HepG2 (cell line): ENCODE data around the gene SYVN1. TPM values are rescaled to one million over a fixed set of nuclear protein-coding genes. Genes with fewer than 3 reads are reported as not detected.
A peak's percentile ranks its signal among the peaks of the same experiment; 100 is the strongest.

Experiments used
- ATF4 ChIP-seq, 2 experiments: fragments of 450-650 bp in 1 of 2; sonication (generic) in 1 of 2; formaldehyde crosslinking; IDR thresholded peaks; 2 replicates each; pipeline versions ENCODE4 v1.5.0 to v1.8.0; 2020 to 2022; ENCODE audit warnings: mild to moderate bottlenecking in 1 of 2, missing genetic modification reagents in 1 of 2
- HMG20A ChIP-seq: IDR thresholded peaks from 2 replicates; pipeline ENCODE4 v1.6.1; 2016; ENCODE audit warnings: borderline replicate concordance
- HNF4A ChIP-seq: sonication (generic); formaldehyde crosslinking; IDR thresholded peaks from 2 replicates; pipeline ENCODE4 v1.4.0; 2020; ENCODE audit warnings: missing genetic modification reagents
- RERE ChIP-seq: IDR thresholded peaks from 2 replicates; pipeline ENCODE4 v1.6.1; 2016; ENCODE audit warnings: low read depth, missing genetic modification reagents, missing compliant biosample characterization
- SNAI1 ChIP-seq: sonication (generic); formaldehyde crosslinking; IDR thresholded peaks from 2 replicates; pipeline ENCODE4 v1.5.0; 2020; ENCODE audit warnings: mild to moderate bottlenecking, missing genetic modification reagents, borderline replicate concordance
- U2AF2 ChIP-seq: fragments of 200-400 bp; formaldehyde crosslinking; IDR thresholded peaks from 2 replicates; pipeline ENCODE4 v1.6.1; 2017; ENCODE audit warnings: low read depth, mild to moderate bottlenecking, low read length
- ZBTB43 ChIP-seq: sonication (generic); formaldehyde crosslinking; conservative IDR thresholded peaks from 2 replicates; pipeline ENCODE4 v1.4.0; 2020; ENCODE audit warnings: missing genetic modification reagents
- ZNF354B ChIP-seq: sonication (generic); formaldehyde crosslinking; IDR thresholded peaks from 2 replicates; pipeline ENCODE4 v1.8.0; 2022; ENCODE audit warnings: mild to moderate bottlenecking, missing genetic modification reagents
- ZNF382 ChIP-seq: sonication (generic); formaldehyde crosslinking; IDR thresholded peaks from 2 replicates; pipeline ENCODE4 v1.5.0; 2020; ENCODE audit warnings: missing genetic modification reagents, mild to moderate bottlenecking, borderline replicate concordance
- ZNF407 ChIP-seq: sonication (generic); formaldehyde crosslinking; IDR thresholded peaks from one replicate; pipeline ENCODE4 v1.5.1; 2020; ENCODE audit warnings: mild to moderate bottlenecking, missing genetic modification reagents; ENCODE audit errors: not compliant biosample characterization
- ZNF598 ChIP-seq: sonication (generic); formaldehyde crosslinking; IDR thresholded peaks from 2 replicates; pipeline ENCODE4 v1.5.1; 2020; ENCODE audit warnings: mild to moderate bottlenecking, missing genetic modification reagents, borderline replicate concordance
- ZNF75D ChIP-seq: sonication (generic); formaldehyde crosslinking; IDR thresholded peaks from 2 replicates; pipeline ENCODE4 v1.8.1; 2023; ENCODE audit warnings: missing genetic modification reagents, mild to moderate bottlenecking, borderline replicate concordance
- polyA plus RNA-seq, 8 experiments: library from polyadenylated mRNA; depleted of rRNA in 3 of 8; stranded (reverse) in 7 of 8; unstranded in 1 of 8; fragments of >200 nt; fragmentation: Illumina TruSeq in 4 of 8; extraction: Trizol in 4 of 8; gene quantifications; 2 replicates each; pipeline versions ENCODE4 v1.2.1 to v1.2.3, GENCODE V29; 2011 to 2016; ENCODE audit warnings: low read depth in 4 of 8, missing spikeins in 1 of 8, mixed read lengths in 1 of 8; ENCODE audit not compliant: insufficient read depth in 1 of 8
- total RNA-seq, 5 experiments: library from RNA; depleted of rRNA; stranded (reverse); fragments of >200 nt; fragmentation: Illumina TruSeq; extraction: Trizol; gene quantifications; 2 replicates each; pipeline ENCODE4 v1.2.3, GENCODE V29; 2016; ENCODE audit warnings: low read depth in 1 of 5

Gene SYVN1
- total and polyA plus RNA-seq, 2 of the 13 experiments (the other 11 are each of a cell fraction or from before 2014, with no cell fraction given) = 10.3 to 22.5 TPM

GRCh38 chr11:65083834-65084597, 50.3 kb downstream of the SYVN1 start, which contains the start of the genes CDCA5 and ZFPL1 (continued):
- no peak for TF ChIP-seq RERE (CRISPR knock-in tag)
- no peak for TF ChIP-seq ZNF354B (CRISPR knock-in tag)
- TF ChIP-seq ATF4 (CRISPR knock-in tag; IDR thresholded peaks at IDR 0.05) = peak in 1 of 2 experiments; percentile 80; a peak in 2 of 4 replicates
- no peak for TF ChIP-seq ZNF75D (CRISPR knock-in tag)
- no peak for TF ChIP-seq U2AF2
- peak; percentile 20; the same call in 1 of the 2 replicates for TF ChIP-seq HNF4A (CRISPR knock-in tag)
- no peak for TF ChIP-seq ZNF382 (CRISPR knock-in tag)
- TF ChIP-seq SNAI1 (CRISPR knock-in tag) = no peak
- TF ChIP-seq ZBTB43 (CRISPR knock-in tag) = no peak
- no peak for TF ChIP-seq ZNF407 (CRISPR knock-in tag)
- TF ChIP-seq HMG20A = no peak
- no peak for TF ChIP-seq ZNF598 (CRISPR knock-in tag)
